ENCODE measurements around the gene BAZ1A.
"Not testable (repeated sequence)": the region's sequence is repeated elsewhere in the genome, so short reads cannot be mapped to it uniquely, and the experiment has no call there.

BAZ1A gene

GRCh38 chr14:34775342-34775741 lies 99.8 kb downstream of the BAZ1A start:
- DNase-seq (ENCODE audit: insufficient read length) = no peak
- TF ChIP-seq POLR2A (IDR thresholded peaks at IDR 0.05; ENCODE audit: low read depth, low read length) (no peak), POLR2AphosphoS5 (IDR thresholded peaks at IDR 0.05; ENCODE audit: low read depth, low read length) (no peak), TAF1 (IDR thresholded peaks at IDR 0.05; ENCODE audit: borderline replicate concordance, low read depth, low read length) (no peak)
- FAIRE-seq = no peak

DNA sequence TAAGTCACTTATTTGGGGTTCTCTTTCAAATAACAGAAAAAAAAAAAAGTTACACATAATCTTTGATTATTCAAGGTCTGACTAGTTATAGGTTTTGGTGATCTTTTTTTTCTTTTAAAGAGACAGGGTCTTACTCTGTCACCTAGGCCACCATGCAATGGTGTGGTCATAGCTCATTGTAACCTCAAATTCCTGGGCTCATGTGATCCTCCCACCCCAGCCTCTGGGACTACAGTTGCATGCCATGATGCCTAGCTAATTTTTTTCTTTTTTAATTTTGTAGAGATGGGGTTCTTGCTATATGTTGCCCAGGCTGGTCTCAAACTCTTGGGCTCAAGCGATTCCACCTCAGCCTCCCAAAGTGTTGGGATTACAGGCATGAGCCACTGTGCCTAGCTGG lies 104.3 kb downstream of the BAZ1A start:
- FAIRE-seq = no peak
- no peak for DNase-seq (ENCODE audit: insufficient read length)
- no peak for TF ChIP-seq TAF1 (IDR thresholded peaks at IDR 0.05; ENCODE audit: borderline replicate concordance, low read depth, low read length)
- TF ChIP-seq POLR2A (IDR thresholded peaks at IDR 0.05; ENCODE audit: low read depth, low read length) = no peak
- no peak for TF ChIP-seq POLR2AphosphoS5 (IDR thresholded peaks at IDR 0.05; ENCODE audit: low read depth, low read length)

DNA sequence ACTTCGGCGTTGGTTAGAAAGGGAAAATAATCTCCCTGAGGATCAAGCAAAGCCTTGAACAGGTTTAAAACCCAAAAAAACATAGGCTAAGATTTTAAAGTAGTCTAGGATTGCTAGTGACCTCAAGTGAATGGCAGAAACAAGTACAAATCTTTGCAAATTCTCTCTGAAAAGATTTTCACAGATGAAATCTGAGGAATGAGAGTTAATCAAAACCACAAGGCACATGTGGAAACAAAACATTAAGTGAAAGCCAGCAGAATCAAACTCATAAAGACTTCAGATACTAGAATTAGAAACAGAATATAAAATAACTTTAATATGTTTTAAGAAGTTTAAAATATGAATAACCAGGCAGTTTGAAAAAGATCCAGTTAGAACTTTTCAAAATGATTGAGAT lies 108.6 kb downstream of the BAZ1A start:
- FAIRE-seq (no peak), DNase-seq (ENCODE audit: insufficient read length) (no peak)
- TF ChIP-seq TAF1 (IDR thresholded peaks at IDR 0.05; ENCODE audit: borderline replicate concordance, low read depth, low read length) (no peak), POLR2A (IDR thresholded peaks at IDR 0.05; ENCODE audit: low read depth, low read length) (no peak), POLR2AphosphoS5 (IDR thresholded peaks at IDR 0.05; ENCODE audit: low read depth, low read length) (no peak)

DNA sequence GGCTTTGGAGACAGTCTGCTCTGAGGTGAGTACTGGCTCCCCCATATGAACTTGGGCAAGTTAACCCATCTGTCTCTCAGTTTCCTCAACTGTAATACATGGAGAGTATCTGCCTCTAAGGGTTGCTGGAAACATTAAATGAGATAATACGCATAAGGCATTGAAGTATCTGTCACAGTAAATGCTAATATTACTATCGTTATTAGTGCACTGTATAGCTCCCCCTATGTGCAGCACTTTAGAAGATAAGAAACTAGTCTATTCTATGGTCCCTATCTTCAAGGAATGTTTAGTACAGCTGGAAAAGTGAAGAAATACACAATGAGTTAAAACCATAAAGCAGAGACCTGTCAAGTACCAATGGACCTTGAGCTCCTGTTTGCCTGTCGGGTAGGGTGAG lies 109.1 kb downstream of the BAZ1A start:
- TF ChIP-seq POLR2AphosphoS5 (IDR thresholded peaks at IDR 0.05; ENCODE audit: low read depth, low read length) = no peak
- no peak for TF ChIP-seq TAF1 (IDR thresholded peaks at IDR 0.05; ENCODE audit: borderline replicate concordance, low read depth, low read length)
- TF ChIP-seq POLR2A (IDR thresholded peaks at IDR 0.05; ENCODE audit: low read depth, low read length) = no peak
- FAIRE-seq = peak; percentile 9
- no peak for DNase-seq (ENCODE audit: insufficient read length)

DNA sequence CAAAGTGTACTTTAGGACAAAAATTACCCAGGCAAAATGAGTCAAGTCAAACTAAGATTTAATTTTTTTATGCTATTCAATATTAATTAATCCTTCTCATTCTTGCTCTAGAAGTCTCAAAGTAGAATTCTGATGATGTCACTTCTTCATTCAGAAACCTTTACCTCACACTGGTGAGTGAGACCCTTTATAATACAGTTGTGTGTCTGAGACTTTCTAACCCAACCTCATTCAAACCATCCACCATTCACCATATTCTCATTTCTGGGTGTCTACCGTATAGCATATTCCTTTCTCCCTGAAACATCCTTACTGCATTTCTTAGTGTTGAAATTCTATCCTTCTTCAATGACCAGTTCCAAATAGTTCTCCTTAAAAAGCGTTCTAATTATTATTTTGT lies 119.9 kb downstream of the BAZ1A start:
- FAIRE-seq (no peak), DNase-seq (ENCODE audit: insufficient read length) (no peak)

GRCh38 chr14:34754687-34755086 lies 120.5 kb downstream of the BAZ1A start:
- no peak for TF ChIP-seq TAF1 (IDR thresholded peaks at IDR 0.05; ENCODE audit: borderline replicate concordance, low read depth, low read length)
- TF ChIP-seq POLR2A (IDR thresholded peaks at IDR 0.05; ENCODE audit: low read depth, low read length) = no peak
- TF ChIP-seq POLR2AphosphoS5 (IDR thresholded peaks at IDR 0.05; ENCODE audit: low read depth, low read length) = no peak
- FAIRE-seq (no peak), DNase-seq (ENCODE audit: insufficient read length) (no peak)

More for the DNA sequence above, 119.9 kb downstream of the BAZ1A start:
- TF ChIP-seq POLR2A (IDR thresholded peaks at IDR 0.05; ENCODE audit: low read depth, low read length) = no peak
- no peak for TF ChIP-seq POLR2AphosphoS5 (IDR thresholded peaks at IDR 0.05; ENCODE audit: low read depth, low read length)
- no peak for TF ChIP-seq TAF1 (IDR thresholded peaks at IDR 0.05; ENCODE audit: borderline replicate concordance, low read depth, low read length)

- no peak for FAIRE-seq
- no peak for DNase-seq (ENCODE audit: insufficient read length)
- TF ChIP-seq TAF1 (IDR thresholded peaks at IDR 0.05; ENCODE audit: borderline replicate concordance, low read depth, low read length) (no peak), POLR2A (IDR thresholded peaks at IDR 0.05; ENCODE audit: low read depth, low read length) (no peak), POLR2AphosphoS5 (IDR thresholded peaks at IDR 0.05; ENCODE audit: low read depth, low read length) (no peak)
Measured at GRCh38 chr14:34750670-34751069, 124.5 kb downstream of the BAZ1A start.

- TF ChIP-seq POLR2A (IDR thresholded peaks at IDR 0.05; ENCODE audit: low read depth, low read length) = no peak
- DNase-seq (ENCODE audit: insufficient read length) (no peak), FAIRE-seq (no peak)
Measured at GRCh38 chr14:34750233-34750632, 124.9 kb downstream of the BAZ1A start.

DNA sequence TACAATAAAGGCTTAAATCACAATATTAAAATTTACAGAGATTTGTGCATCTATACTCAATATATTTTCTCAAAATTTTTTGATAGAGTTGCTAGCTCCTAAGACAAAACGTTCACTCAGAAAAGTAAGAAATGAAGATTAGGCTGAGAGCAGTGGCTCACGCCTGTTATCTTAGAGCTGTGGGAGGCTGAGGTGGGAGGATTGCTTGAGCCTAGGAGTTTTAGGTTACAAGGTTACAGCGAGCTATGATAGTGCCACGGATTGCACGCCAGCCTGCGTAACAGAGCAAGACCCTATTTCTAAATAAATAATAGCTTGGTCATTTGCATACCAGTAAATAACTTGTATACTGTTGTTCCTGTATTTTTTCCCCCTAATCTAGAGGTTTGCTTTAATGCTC lies 125.8 kb downstream of the BAZ1A start:
- no peak for FAIRE-seq
- TF ChIP-seq POLR2AphosphoS5 (IDR thresholded peaks at IDR 0.05; ENCODE audit: low read depth, low read length) = no peak
- TF ChIP-seq TAF1 (IDR thresholded peaks at IDR 0.05; ENCODE audit: borderline replicate concordance, low read depth, low read length) = no peak
- TF ChIP-seq POLR2A (IDR thresholded peaks at IDR 0.05; ENCODE audit: low read depth, low read length) = no peak
- no peak for DNase-seq (ENCODE audit: insufficient read length)

- TF ChIP-seq TAF1 (IDR thresholded peaks at IDR 0.05; ENCODE audit: borderline replicate concordance, low read depth, low read length) (no peak), POLR2AphosphoS5 (IDR thresholded peaks at IDR 0.05; ENCODE audit: low read depth, low read length) (no peak), POLR2A (IDR thresholded peaks at IDR 0.05; ENCODE audit: low read depth, low read length) (no peak)
- DNase-seq (ENCODE audit: insufficient read length) (no peak), FAIRE-seq (no peak)
Measured at GRCh38 chr14:34742270-34743115, 132.7 kb downstream of the BAZ1A start.

DNA sequence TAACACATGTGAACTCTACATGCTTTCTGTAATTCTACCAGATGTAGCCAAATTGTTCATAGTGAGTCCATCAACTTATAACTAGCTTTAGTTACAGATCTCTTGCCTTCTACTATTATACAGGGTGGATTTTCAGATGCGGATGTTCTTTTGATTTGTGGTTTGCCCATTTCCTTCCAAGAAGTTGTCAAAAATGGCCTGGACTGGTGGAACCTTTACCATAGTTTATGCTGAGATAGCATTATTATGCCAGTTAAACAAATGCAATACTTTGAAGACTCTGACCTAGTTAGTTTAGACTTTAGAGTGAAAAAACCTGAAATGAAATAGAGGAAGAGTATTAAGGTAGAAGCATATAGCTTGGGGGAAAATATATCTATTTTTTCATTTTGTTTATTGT lies 133.3 kb downstream of the BAZ1A start:
- no peak for DNase-seq (ENCODE audit: insufficient read length)
- FAIRE-seq = no peak
- TF ChIP-seq POLR2A (IDR thresholded peaks at IDR 0.05; ENCODE audit: low read depth, low read length) (no peak), POLR2AphosphoS5 (IDR thresholded peaks at IDR 0.05; ENCODE audit: low read depth, low read length) (no peak), TAF1 (IDR thresholded peaks at IDR 0.05; ENCODE audit: borderline replicate concordance, low read depth, low read length) (no peak)

GRCh38 chr14:34740139-34740538 lies 135.0 kb downstream of the BAZ1A start:
- not testable (repeated sequence) for FAIRE-seq; DNase-seq (ENCODE audit: insufficient read length)

DNA sequence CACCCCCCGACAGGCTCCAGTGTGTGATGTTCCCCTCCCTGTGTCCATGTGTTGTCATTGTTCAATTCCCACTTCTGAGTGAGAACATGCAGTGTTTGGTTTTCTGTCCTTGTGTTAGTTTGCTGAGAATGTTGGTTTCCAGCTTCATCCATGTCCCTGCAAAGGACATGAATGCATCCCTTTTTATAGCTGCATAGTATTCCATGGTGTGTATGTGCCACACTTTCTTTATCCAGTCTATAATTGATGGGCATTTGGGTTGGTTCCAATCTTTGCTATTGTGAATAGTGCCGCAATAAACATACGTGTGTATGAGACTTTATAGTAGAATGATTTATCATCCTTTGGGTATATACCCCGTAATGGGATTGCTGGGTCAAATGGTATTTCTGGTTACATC lies 138.1 kb downstream of the BAZ1A start:
- FAIRE-seq; DNase-seq (ENCODE audit: insufficient read length): not testable (repeated sequence)

Data from GM12892 (cell line).